H1 (cell line): ENCODE measurements around the gene ATP11A. TPM values are rescaled to one million over a fixed set of nuclear protein-coding genes. Genes with fewer than 3 reads are reported as not detected.

ENCODE experiments used
- CTCF ChIA-PET: fragments of 300-600 bp; sonication (Branson Sonifier 250); formaldehyde crosslinking; loops from one replicate; lab custom pipeline; 2021; ENCODE audit not compliant: partially characterized antibody; lab: Charles Lee
- POLR2A ChIA-PET: fragments of 300-600 bp; sonication (Branson Sonifier 250); formaldehyde crosslinking; loops from one replicate; lab custom pipeline; 2021; ENCODE audit warnings: inconsistent platforms; ENCODE audit not compliant: partially characterized antibody; lab: Charles Lee
- DNase-seq, 2 experiments: peaks; one replicate each; pipeline versions ENCODE4 v3.0.0 to v3.0.0-alpha.2; 2010 to 2022; ENCODE audit warnings: low spot score in 2 of 2, low read depth in 1 of 2, mixed read lengths in 1 of 2
- FAIRE-seq: peaks from 2 replicates; lab custom pipeline; 2011; peaks lifted over from hg19 to GRCh38; lab: Jason Lieb, UNC
- H2AFZ ChIP-seq: 2 replicates; pipeline ENCODE4 v1.8.1; 2012; ENCODE audit warnings: low read length, inconsistent platforms
- H2AK5ac ChIP-seq: 2 replicates; pipeline ENCODE4 v1.6.1; 2013; ENCODE audit warnings: low read depth, low read length
- H2BK120ac ChIP-seq: replicated peaks from 2 replicates; pipeline ENCODE3; 2013; ENCODE audit warnings: low read depth, low read length, inconsistent platforms
- H2BK12ac ChIP-seq: 2 replicates; pipeline ENCODE4 v1.6.1; 2013; ENCODE audit warnings: low read depth, low read length
- H2BK15ac ChIP-seq: 2 replicates; pipeline ENCODE4 v1.6.1; 2013; ENCODE audit warnings: low read length
- H2BK20ac ChIP-seq: 2 replicates; pipeline ENCODE4 v1.6.1; 2013; ENCODE audit warnings: low read length
- H2BK5ac ChIP-seq: 2 replicates; pipeline ENCODE4 v1.6.1; 2013; ENCODE audit warnings: low read depth, low read length
- H3K14ac ChIP-seq: 2 replicates; pipeline ENCODE4 v1.6.1; 2013; ENCODE audit warnings: inconsistent platforms; ENCODE audit not compliant: insufficient read length
- H3K18ac ChIP-seq: 2 replicates; pipeline ENCODE4 v1.6.1; 2013; ENCODE audit warnings: low read length; ENCODE audit errors: extremely low read depth
- H3K23ac ChIP-seq: 2 replicates; pipeline ENCODE4 v1.6.1; 2013; ENCODE audit warnings: inconsistent platforms; ENCODE audit not compliant: insufficient read length
- H3K23me2 ChIP-seq: 2 replicates; pipeline ENCODE4 v1.6.1; 2013; ENCODE audit warnings: low read depth, low read length
- H3K27ac ChIP-seq: 2 replicates; pipeline ENCODE4 v1.6.1; 2011; ENCODE audit warnings: low read depth, low read length, inconsistent platforms
- H3K27me3 ChIP-seq, 4 experiments: replicated peaks in 1 of 4; 1 replicate in 1 of 4; 2 replicates in 3 of 4; pipeline versions ENCODE4 v1.6.1 to v1.8.1; 2011 to 2013; ENCODE audit warnings: low read length in 3 of 4, mild to moderate bottlenecking in 3 of 4, inconsistent platforms in 2 of 4, mixed read lengths in 2 of 4, moderate library complexity in 1 of 4; ENCODE audit not compliant: control insufficient read depth in 3 of 4, insufficient read depth in 3 of 4; ENCODE audit errors: extremely low read depth in 1 of 4
- H3K36me3 ChIP-seq, 4 experiments: 2 replicates each; pipeline versions ENCODE4 v1.6.1 to v1.8.1; 2011 to 2013; ENCODE audit warnings: mild to moderate bottlenecking in 4 of 4, low read length in 3 of 4, moderate library complexity in 2 of 4, control low read depth in 1 of 4, inconsistent platforms in 1 of 4; ENCODE audit not compliant: insufficient read depth in 4 of 4, control insufficient read depth in 2 of 4
- H3K4ac ChIP-seq: replicated peaks from 2 replicates; pipeline ENCODE3; 2013; ENCODE audit warnings: low read length, low read depth, mixed read lengths, inconsistent platforms; ENCODE audit not compliant: insufficient read length
- H3K4me1 ChIP-seq, 4 experiments: replicated peaks in 1 of 4; 1 replicate in 1 of 4; 2 replicates in 3 of 4; pipeline versions ENCODE4 v1.6.1 to v1.8.1; 2011 to 2013; ENCODE audit warnings: low read length in 3 of 4, inconsistent platforms in 2 of 4, mixed read lengths in 1 of 4; ENCODE audit not compliant: insufficient read depth in 4 of 4, control insufficient read depth in 3 of 4
- H3K4me2 ChIP-seq, 2 experiments: 2 replicates each; pipeline versions ENCODE4 v1.6.1 to v1.8.1; 2011 to 2013; ENCODE audit warnings: low read depth in 2 of 2, low read length in 2 of 2, control low read depth in 1 of 2, inconsistent platforms in 1 of 2, mild to moderate bottlenecking in 1 of 2; ENCODE audit not compliant: insufficient read depth in 1 of 2
- H3K4me3 ChIP-seq, 4 experiments: fragments of 200-600, 300-600 bp in 1 of 4; sonication (generic), shearing (Covaris generic), sonication (Bioruptor Twin) in 1 of 4; 2 replicates each; pipeline versions ENCODE4 v1.5.1 to v1.8.1; 2011 to 2016; ENCODE audit warnings: low read length in 4 of 4, low read depth in 3 of 4, control low read depth in 2 of 4, inconsistent platforms in 2 of 4, mild to moderate bottlenecking in 2 of 4, mixed read lengths in 1 of 4, moderate library complexity in 1 of 4; ENCODE audit not compliant: insufficient read depth in 2 of 4; ENCODE audit errors: extremely low read depth in 1 of 4
- H3K56ac ChIP-seq: replicated peaks from 2 replicates; pipeline ENCODE3; 2013; ENCODE audit warnings: low read depth, mild to moderate bottlenecking, mixed read lengths, low read length, inconsistent platforms; ENCODE audit not compliant: insufficient read length
- H3K79me1 ChIP-seq: 2 replicates; pipeline ENCODE4 v1.6.1; 2013; ENCODE audit warnings: low read depth, low read length, control low read depth
- H3K79me2 ChIP-seq, 2 experiments: 2 replicates each; pipeline versions ENCODE4 v1.6.1 to v1.8.1; 2012 to 2013; ENCODE audit warnings: low read length in 2 of 2, mild to moderate bottlenecking in 2 of 2, inconsistent platforms in 1 of 2; ENCODE audit not compliant: insufficient read depth in 2 of 2, control insufficient read depth in 1 of 2
- H3K9ac ChIP-seq, 4 experiments: replicated peaks in 1 of 4; 1 replicate in 1 of 4; 2 replicates in 3 of 4; pipeline versions ENCODE4 v1.6.1 to v1.8.1; 2011 to 2013; ENCODE audit warnings: low read depth in 3 of 4, low read length in 3 of 4, control low read depth in 2 of 4, mild to moderate bottlenecking in 2 of 4, moderate library complexity in 2 of 4, inconsistent platforms in 1 of 4; ENCODE audit errors: extremely low read depth in 1 of 4
- H3K9me3 ChIP-seq, 2 experiments: 2 replicates each; pipeline versions ENCODE4 v1.6.1 to v1.8.1; 2012 to 2013; ENCODE audit warnings: mild to moderate bottlenecking in 2 of 2, moderate library complexity in 2 of 2, control low read depth in 1 of 2, inconsistent platforms in 1 of 2, low read depth in 1 of 2, low read length in 1 of 2, mixed read lengths in 1 of 2; ENCODE audit not compliant: insufficient read depth in 2 of 2
- H4K20me1 ChIP-seq, 2 experiments: replicated peaks in 1 of 2; 2 replicates each; pipeline versions ENCODE3 to v1.8.1; 2011 to 2013; ENCODE audit warnings: inconsistent platforms in 2 of 2, low read length in 2 of 2, mild to moderate bottlenecking in 1 of 2; ENCODE audit not compliant: insufficient read depth in 2 of 2, control insufficient read depth in 1 of 2
- H4K5ac ChIP-seq: 2 replicates; pipeline ENCODE4 v1.6.1; 2013; ENCODE audit warnings: low read length, low read depth, mixed read lengths, inconsistent platforms; ENCODE audit not compliant: insufficient read length
- H4K8ac ChIP-seq: 2 replicates; pipeline ENCODE4 v1.8.0; 2013; ENCODE audit warnings: mild to moderate bottlenecking, moderate library complexity, low read length, inconsistent platforms; ENCODE audit not compliant: insufficient read depth; ENCODE audit errors: extremely low read depth
- H4K91ac ChIP-seq: replicated peaks from 2 replicates; pipeline ENCODE3; 2013; ENCODE audit warnings: low read length, mixed read lengths, inconsistent platforms; ENCODE audit not compliant: insufficient read length
- EZH2 ChIP-seq: fragments of 200-600 bp; sonication (generic); IDR thresholded peaks from 2 replicates; pipeline ENCODE4 v1.7.1; 2012; ENCODE audit warnings: low read depth, mild to moderate bottlenecking, moderate library complexity, low read length, inconsistent platforms; ENCODE audit not compliant: severe bottlenecking
- JUN ChIP-seq: IDR thresholded peaks from 2 replicates; pipeline ENCODE4 v1.6.1; 2011; ENCODE audit warnings: low read depth, mild to moderate bottlenecking, improper control_type of control experiment, low read length
- SAP30 ChIP-seq: fragments of 300-600 bp; sonication (generic); IDR thresholded peaks from 2 replicates; pipeline ENCODE4 v1.7.1; 2012; ENCODE audit warnings: low read length, moderate library complexity, mild to moderate bottlenecking, inconsistent platforms; ENCODE audit not compliant: insufficient read depth, insufficient replicate concordance
- SP4 ChIP-seq: IDR thresholded peaks from 2 replicates; pipeline ENCODE4 v1.6.1; 2012; ENCODE audit warnings: low read length, inconsistent platforms
- TBP ChIP-seq: IDR thresholded peaks from 2 replicates; pipeline ENCODE4 v1.6.1; 2011; ENCODE audit warnings: low read depth, low read length, improper control_type of control experiment
- WGBS, 2 experiments: shearing (Covaris generic) in 1 of 2; methylation state at CpG; one replicate each; pipeline versions ENCODE4 v1.1.6 to v1.1.7; 2013 to 2015; ENCODE audit warnings: low lambda C conversion rate in 2 of 2, mixed read lengths in 2 of 2, inconsistent platforms in 1 of 2, low coverage in 1 of 2, missing lambda C conversion rate in 1 of 2; ENCODE audit not compliant: insufficient replicate concordance in 2 of 2, insufficient coverage in 1 of 2, insufficient read length in 1 of 2; ENCODE audit errors: extremely low coverage in 1 of 2, missing lambda C conversion rate in 1 of 2; 5-methylcytosine and 5-hydroxymethylcytosine counted together
- polyA plus RNA-seq, 7 experiments: library from polyadenylated mRNA; depleted of rRNA in 3 of 7; stranded (reverse) in 5 of 7; unstranded in 2 of 7; fragments of >200 nt in 5 of 7; fragments of 200-250 nt in 2 of 7; gene quantifications; 1 replicate in 5 of 7; 2 replicates in 1 of 7; 4 replicates in 1 of 7; pipeline versions ENCODE4 v1.2.1 to v1.2.3, GENCODE V29; 2011 to 2013; ENCODE audit warnings: missing spikeins in 2 of 7, mixed read lengths in 2 of 7
- total RNA-seq: library from RNA; stranded (reverse); fragmentation: NEBNext Ultra II Directional; extraction: Animal tissue kit (Norgen Biotek cat#: 25700); gene quantifications from 2 replicates; pipeline ENCODE4 v1.2.1, GENCODE V29; 2021
- TF ChIP-seq, protein P1 (sequence below): IDR thresholded peaks from 2 replicates; pipeline ENCODE4 v1.6.1; 2012; ENCODE audit warnings: low read length, inconsistent platforms

The ATP11A gene
- total and polyA plus RNA-seq, 2 of the 8 experiments (the other 6 are each of a cell fraction or from before 2014, with no cell fraction given): 28.8 to 72.9 TPM

DNA sequence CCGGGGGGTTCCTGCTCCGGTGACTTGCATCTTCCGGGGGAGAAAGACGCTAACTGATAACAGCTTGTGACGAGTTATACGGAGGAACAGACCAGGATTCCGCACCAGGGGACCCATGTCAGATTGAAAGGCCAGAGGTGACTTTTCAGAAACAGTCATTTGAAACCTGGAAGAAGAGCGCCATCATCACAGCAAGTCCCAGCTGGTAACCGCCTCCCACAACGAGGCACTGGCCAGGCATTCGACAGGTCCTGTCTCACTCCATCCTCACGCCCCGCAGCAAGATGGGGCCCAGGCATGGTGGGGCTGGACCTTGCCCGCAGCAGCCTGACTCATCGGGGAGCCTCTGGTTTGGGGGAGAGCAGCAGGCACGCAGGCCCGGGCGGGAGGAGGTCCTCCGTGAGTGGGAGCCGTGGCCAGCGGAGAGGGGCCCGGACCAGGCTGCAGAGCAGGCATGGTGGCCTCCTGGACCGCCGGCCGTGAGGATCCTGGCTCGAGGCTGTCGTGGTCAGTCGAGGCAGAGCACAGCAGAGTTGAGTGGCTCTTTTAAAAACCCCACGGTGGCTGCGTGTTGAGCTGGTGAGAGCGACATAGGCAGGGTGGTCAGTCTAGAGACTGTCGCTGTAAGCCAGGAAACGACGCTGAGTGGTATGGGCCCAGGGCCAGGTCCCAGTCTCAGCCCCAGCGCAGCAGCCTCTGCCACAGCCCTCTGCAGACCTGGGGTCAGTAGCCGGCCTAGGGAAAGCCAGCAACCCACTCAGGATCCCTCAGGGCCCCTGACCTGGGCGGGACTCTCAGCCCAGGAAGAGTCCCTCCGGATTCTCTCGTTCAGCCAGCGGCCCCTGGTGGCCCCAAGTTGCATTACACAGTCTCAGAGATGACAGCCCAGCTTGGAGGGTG lies 184.3 kb downstream of the ATP11A start:
- no peak overlapping the region for H3K4me2 ChIP-seq
- TF ChIP-seq EZH2: no peak
- TF ChIP-seq TBP: peak; percentile 40; the same call in 1 of the 2 replicates
- TF ChIP-seq SP4: no peak
- TF ChIP-seq, protein P1, sequence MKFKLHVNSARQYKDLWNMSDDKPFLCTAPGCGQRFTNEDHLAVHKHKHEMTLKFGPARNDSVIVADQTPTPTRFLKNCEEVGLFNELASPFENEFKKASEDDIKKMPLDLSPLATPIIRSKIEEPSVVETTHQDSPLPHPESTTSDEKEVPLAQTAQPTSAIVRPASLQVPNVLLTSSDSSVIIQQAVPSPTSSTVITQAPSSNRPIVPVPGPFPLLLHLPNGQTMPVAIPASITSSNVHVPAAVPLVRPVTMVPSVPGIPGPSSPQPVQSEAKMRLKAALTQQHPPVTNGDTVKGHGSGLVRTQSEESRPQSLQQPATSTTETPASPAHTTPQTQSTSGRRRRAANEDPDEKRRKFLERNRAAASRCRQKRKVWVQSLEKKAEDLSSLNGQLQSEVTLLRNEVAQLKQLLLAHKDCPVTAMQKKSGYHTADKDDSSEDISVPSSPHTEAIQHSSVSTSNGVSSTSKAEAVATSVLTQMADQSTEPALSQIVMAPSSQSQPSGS: no peak
- TF ChIP-seq SAP30: no peak
- TF ChIP-seq JUN: no peak

More for the DNA sequence above, 184.3 kb downstream of the ATP11A start:
- H4K91ac ChIP-seq: no peak overlapping the region
- H2AFZ ChIP-seq: no peak overlapping the region
- H2BK20ac ChIP-seq: no peak overlapping the region
- FAIRE-seq (no peak), DNase-seq (peak; percentile 33 to 97)
- H2BK12ac ChIP-seq: no peak overlapping the region
- no peak overlapping the region for H2BK15ac ChIP-seq
- H3K4me3 ChIP-seq: no peak overlapping the region
- H3K9ac ChIP-seq: no peak overlapping the region
- CTCF ChIA-PET: interaction anchor here (0.6 to 2.3 kb wide), 52 partner anchors 11 to 359 kb away, joined by 3 to 31 read pairs (median 3); no protein-coding TSS in a partner anchor
- peaks cover 6 to 15% (median 11%) of the 10 kb centered on the region in 4 experiments; a peak in 7 of 8 replicates for H3K36me3 ChIP-seq
- no peaks in the 10 kb centered on the region for H3K27me3 ChIP-seq
- 0 out of 7 replicates have a peak, but pooled peaks cover 0 to 4% (median under 1%) of the 10 kb centered on the region in 4 experiments for H3K4me1 ChIP-seq
- H3K79me1 ChIP-seq: no peaks in the 10 kb centered on the region; the same call in 1 of the 2 replicates
- no peak overlapping the region for H3K56ac ChIP-seq
- H2BK120ac ChIP-seq: no peak overlapping the region
- H2BK5ac ChIP-seq: 0 out of 2 replicates have a peak overlapping the region, but pooled peaks have one; percentile 16
- peaks cover 0 to 12% of the 10 kb centered on the region in 2 experiments; a peak in 3 of 4 replicates for H3K9me3 ChIP-seq
- POLR2A ChIA-PET: interaction anchor here (0.6 to 1.0 kb wide), 3 partner anchors 12 to 259 kb away, joined by 3 read pairs; no protein-coding TSS in a partner anchor
- no peak overlapping the region; the same call in none of the 2 replicates for H4K8ac ChIP-seq
- H3K27ac ChIP-seq: 0 out of 2 replicates have a peak overlapping the region, but pooled peaks have one; percentile 3
- H3K14ac ChIP-seq: no peak overlapping the region
- peaks cover 6% of the 10 kb centered on the region; the same call in 1 of the 2 replicates for H3K23me2 ChIP-seq
- WGBS, 2 experiments: 86% methylated on average over 35 of the region's 40 CpGs; no CpG with 5 or more reads in 1 of the 2 experiments
- no peak overlapping the region for H3K4ac ChIP-seq
- no peak overlapping the region for H4K5ac ChIP-seq
- H2AK5ac ChIP-seq: no peak overlapping the region
- H3K18ac ChIP-seq: no peak overlapping the region; the same call in 1 of the 2 replicates
- H3K79me2 ChIP-seq: no peaks in the 10 kb centered on the region
- no peak overlapping the region for H3K23ac ChIP-seq
- H4K20me1 ChIP-seq: peaks cover 0 to 2% of the 10 kb centered on the region in 2 experiments
